ACC112 (cell line): ENCODE measurements around the gene HIGD1A.

Source experiments
- H2AFZ ChIP-seq: fragments of 200-600 bp; sonication (generic); one replicate; pipeline ENCODE4 v1.6.0; 2017; ENCODE audit warnings: antibody characterized with exemption, low read length; ENCODE audit not compliant: unreplicated experiment
- H3K27ac ChIP-seq: fragments of 200-600 bp; sonication (generic); 2 replicates; pipeline ENCODE4 v1.5.1; 2014; ENCODE audit warnings: low read depth, mild to moderate bottlenecking, antibody characterized with exemption, low read length, moderate library complexity
- H3K27me3 ChIP-seq: fragments of 200-600 bp; sonication (generic); 2 replicates; pipeline ENCODE4 v1.6.1; 2014; ENCODE audit warnings: mild to moderate bottlenecking, antibody characterized with exemption, low read length, moderate library complexity, mixed read lengths; ENCODE audit not compliant: insufficient read depth
- H3K36me3 ChIP-seq: fragments of 200-600 bp; sonication (generic); 2 replicates; pipeline ENCODE4 v1.6.1; 2016; ENCODE audit warnings: mild to moderate bottlenecking, antibody characterized with exemption, low read length, moderate library complexity, mixed read lengths; ENCODE audit not compliant: insufficient read depth
- H3K4me1 ChIP-seq: fragments of 200-600 bp; sonication (generic); one replicate; pipeline ENCODE4 v1.6.1; 2016; ENCODE audit warnings: low read length, mixed read lengths; ENCODE audit not compliant: insufficient read depth, unreplicated experiment, control insufficient read depth
- H3K4me3 ChIP-seq: fragments of 200-600 bp; sonication (generic); 2 replicates; pipeline ENCODE4 v1.5.1; 2014; ENCODE audit warnings: mild to moderate bottlenecking, low read depth, low read length
- H3K79me2 ChIP-seq: fragments of 200-600 bp; sonication (generic); one replicate; pipeline ENCODE4 v1.6.0; 2016; ENCODE audit warnings: low read length; ENCODE audit not compliant: control insufficient read depth, unreplicated experiment, insufficient read depth

Gene HIGD1A

DNA sequence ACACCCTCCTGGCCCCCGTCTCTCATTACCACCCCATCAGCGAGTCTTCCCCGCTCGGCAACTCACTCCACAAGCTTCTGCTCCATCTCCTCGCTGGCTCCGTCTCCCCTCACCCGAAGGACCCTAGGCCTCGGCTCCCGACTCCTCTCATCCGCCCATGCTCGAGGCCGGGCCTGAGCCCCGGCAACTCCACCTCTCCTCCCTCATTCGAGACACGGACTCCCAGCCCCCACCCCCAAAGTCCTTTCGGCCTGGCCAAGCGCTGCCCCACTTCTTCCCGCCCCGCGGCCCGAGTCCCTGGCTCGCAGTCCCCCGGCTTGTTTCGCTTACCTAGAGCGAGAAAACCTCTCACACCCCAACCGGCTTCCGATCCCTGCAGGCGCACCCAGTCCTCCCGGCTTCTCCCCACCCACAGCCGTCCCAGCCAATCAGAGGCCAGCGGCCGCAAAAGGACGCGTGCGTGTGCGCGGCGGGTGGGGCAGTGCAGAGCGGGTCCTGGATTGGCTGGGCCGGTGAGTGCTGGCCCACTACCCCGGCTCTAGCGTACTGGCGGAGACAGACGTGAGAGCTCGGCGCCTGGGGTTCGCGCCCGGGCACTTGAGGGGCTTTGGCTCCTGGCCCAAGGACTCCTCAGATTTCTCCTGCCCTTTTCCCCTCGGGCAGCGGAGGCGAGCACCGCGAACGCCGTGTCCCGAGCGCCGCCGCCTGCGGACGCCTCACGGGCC is at the start of gene HIGD1A:
Gene HIGD1A (minus strand): TSS at position 385 of the 725 bp plus-strand sequence. CDS start 10,237 bp downstream, outside the sequence.
- Histone ChIP-seq H3K79me2 (peaks cover 48% of the 10 kb centered on the region), H3K27me3 (no peaks in the 10 kb centered on the region), H2AFZ (peak within 1 kb of the TSS; percentile 98), H3K4me3 (peak within 1 kb of the TSS; percentile 90), H3K4me1 (peaks cover 18% of the 10 kb centered on the region), H3K27ac (peak within 1 kb of the TSS; percentile 72), H3K36me3 (no peaks in the 10 kb centered on the region)

- Histone ChIP-seq H3K4me3 (no peak overlapping the region), H3K4me1 (no peaks in the 10 kb centered on the region), H3K27ac (no peak overlapping the region), H3K36me3 (no peaks in the 10 kb centered on the region), H2AFZ (no peak overlapping the region), H3K27me3 (peaks cover 26% of the 10 kb centered on the region), H3K79me2 (no peaks in the 10 kb centered on the region)
Observed at GRCh38 chr3:42853739-42854302, 49.5 kb upstream of the HIGD1A start.

DNA sequence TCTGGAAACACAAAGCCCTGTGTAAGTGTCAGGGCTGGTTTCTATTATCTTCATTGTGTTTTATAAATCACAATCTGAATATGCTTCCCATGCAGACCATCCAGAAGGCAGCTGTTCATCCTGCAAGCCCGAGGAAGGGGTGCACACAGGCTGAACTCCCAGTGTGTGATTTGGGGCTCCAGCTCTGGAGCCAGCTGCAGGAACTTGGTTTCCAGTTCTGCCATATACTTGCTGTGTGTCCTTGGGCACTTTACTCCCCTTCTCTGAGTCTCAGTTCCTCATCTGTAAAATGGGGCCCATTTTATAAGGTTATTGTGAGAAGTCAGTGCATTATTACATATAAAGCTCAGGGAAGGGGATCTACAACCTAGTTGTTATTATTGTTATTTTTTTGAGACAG is 48.8 kb upstream of the HIGD1A start:
- Histone ChIP-seq H3K36me3 (no peaks in the 10 kb centered on the region), H2AFZ (no peak overlapping the region), H3K4me1 (no peaks in the 10 kb centered on the region), H3K27me3 (peaks cover 22% of the 10 kb centered on the region), H3K79me2 (no peaks in the 10 kb centered on the region), H3K27ac (no peak overlapping the region), H3K4me3 (no peak overlapping the region)

DNA sequence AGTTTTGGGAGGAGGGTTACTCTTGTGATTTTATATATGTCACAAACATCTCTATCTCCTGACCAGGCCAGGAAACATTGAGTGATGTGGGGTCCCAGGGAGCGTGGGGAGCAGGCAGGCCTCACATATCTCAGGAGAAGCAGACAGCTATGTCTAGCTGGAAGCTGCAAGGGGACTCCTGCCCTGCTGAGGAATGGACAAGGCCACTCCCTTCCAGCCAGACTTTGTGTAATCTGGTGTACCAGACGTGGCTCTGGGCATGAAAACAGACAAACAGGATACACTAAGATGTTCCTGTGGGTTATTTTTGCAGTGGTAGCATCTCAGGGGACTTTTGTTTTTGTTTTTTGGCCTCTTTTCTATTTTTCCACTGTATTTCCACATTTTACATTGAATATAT is 48.2 kb upstream of the HIGD1A start:
- Histone ChIP-seq H3K4me3 (no peak overlapping the region), H3K36me3 (no peaks in the 10 kb centered on the region), H3K27me3 (peaks cover 17% of the 10 kb centered on the region), H3K4me1 (no peaks in the 10 kb centered on the region), H3K79me2 (no peaks in the 10 kb centered on the region), H2AFZ (no peak overlapping the region), H3K27ac (no peak overlapping the region)

DNA sequence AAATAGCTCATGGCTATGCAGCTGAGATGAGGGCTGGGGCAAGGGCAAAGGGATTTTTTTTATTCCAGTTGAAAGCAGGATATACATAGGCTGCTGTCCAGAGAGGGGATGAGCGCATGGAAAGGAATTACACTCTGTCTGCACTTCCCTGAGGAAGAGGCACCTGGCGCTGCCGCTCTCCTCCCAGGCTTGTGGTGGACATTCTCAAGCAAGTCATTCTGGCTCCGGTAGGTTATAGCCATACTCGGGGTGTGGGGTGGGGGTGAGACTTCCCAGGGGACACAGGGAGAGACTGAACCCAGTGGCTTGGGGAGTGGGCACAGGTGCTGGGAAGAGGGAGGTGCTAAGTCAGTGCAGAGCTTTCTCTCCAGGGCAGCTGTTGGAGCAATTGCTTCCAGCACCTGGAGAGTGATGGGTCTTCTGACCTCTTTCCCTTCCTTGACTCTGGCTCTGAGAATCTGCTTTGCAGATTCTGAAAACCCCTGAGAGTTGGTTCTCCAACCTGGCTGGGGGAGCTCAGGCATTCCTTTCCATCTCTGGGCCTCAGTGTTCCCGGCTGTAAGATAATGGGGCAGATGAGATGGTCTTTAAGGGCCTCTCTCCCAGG is 47.0 kb upstream of the HIGD1A start:
- Histone ChIP-seq H3K27me3 (peaks cover 16% of the 10 kb centered on the region), H2AFZ (no peak overlapping the region), H3K79me2 (no peaks in the 10 kb centered on the region), H3K36me3 (no peaks in the 10 kb centered on the region), H3K4me1 (no peaks in the 10 kb centered on the region), H3K4me3 (no peak overlapping the region), H3K27ac (no peak overlapping the region)

GRCh38 chr3:42850263-42850662 is 46.0 kb upstream of the HIGD1A start:
- Histone ChIP-seq H3K36me3 (no peaks in the 10 kb centered on the region), H3K27ac (no peak overlapping the region), H3K4me3 (no peak overlapping the region), H3K27me3 (peaks cover 9% of the 10 kb centered on the region; the same call in 1 of the 2 replicates), H3K79me2 (no peaks in the 10 kb centered on the region), H2AFZ (no peak overlapping the region), H3K4me1 (no peaks in the 10 kb centered on the region)

DNA sequence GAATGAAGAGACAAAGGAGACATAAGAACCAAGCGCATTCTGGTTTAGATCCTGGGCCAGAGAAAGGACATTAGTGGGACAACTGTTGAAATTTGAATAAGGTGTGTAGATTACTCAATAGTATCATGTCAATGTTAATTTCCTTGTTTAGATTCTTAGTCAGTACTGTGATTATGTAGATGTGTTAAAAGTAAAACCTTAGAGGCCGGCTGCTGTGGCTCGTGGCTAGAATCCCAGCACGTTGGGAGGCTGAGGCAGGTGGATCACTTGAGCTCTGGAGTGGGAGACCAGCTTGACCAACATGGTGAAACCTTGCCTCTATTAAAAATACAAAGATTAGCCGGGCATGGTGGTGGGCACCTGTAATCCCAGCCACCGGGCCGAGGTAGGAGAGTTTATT is 44.7 kb upstream of the HIGD1A start:
- no peaks in the 10 kb centered on the region for H3K79me2 ChIP-seq
- no peaks in the 10 kb centered on the region for H3K36me3 ChIP-seq
- no peak overlapping the region for H3K27ac ChIP-seq
- no peaks in the 10 kb centered on the region for H3K4me1 ChIP-seq
- H3K27me3 ChIP-seq: peaks cover 9% of the 10 kb centered on the region; the same call in 1 of the 2 replicates
- H3K4me3 ChIP-seq: no peak overlapping the region
- H2AFZ ChIP-seq: no peak overlapping the region

GRCh38 chr3:42847731-42848130 is 43.4 kb upstream of the HIGD1A start:
- H3K36me3 ChIP-seq: no peaks in the 10 kb centered on the region
- no peaks in the 10 kb centered on the region for H3K4me1 ChIP-seq
- no peak overlapping the region for H2AFZ ChIP-seq
- H3K4me3 ChIP-seq: no peak overlapping the region
- no peaks in the 10 kb centered on the region for H3K79me2 ChIP-seq
- no peak overlapping the region for H3K27ac ChIP-seq
- peaks cover under 1% of the 10 kb centered on the region; the same call in 1 of the 2 replicates for H3K27me3 ChIP-seq

- Histone ChIP-seq H3K27ac (no peak overlapping the region), H2AFZ (no peak overlapping the region), H3K79me2 (no peaks in the 10 kb centered on the region), H3K36me3 (no peaks in the 10 kb centered on the region), H3K27me3 (no peaks in the 10 kb centered on the region), H3K4me1 (no peaks in the 10 kb centered on the region), H3K4me3 (no peak overlapping the region)
Observed at GRCh38 chr3:42846685-42847522, 42.6 kb upstream of the HIGD1A start.

GRCh38 chr3:42844815-42845214 is 40.5 kb upstream of the HIGD1A start:
- Histone ChIP-seq H2AFZ (no peak overlapping the region), H3K4me3 (no peak overlapping the region), H3K4me1 (no peaks in the 10 kb centered on the region), H3K36me3 (no peaks in the 10 kb centered on the region), H3K27me3 (no peaks in the 10 kb centered on the region), H3K79me2 (no peaks in the 10 kb centered on the region), H3K27ac (no peak overlapping the region)
